Measurements from ENCODE around the gene PCDH9.

Gene PCDH9

DNA sequence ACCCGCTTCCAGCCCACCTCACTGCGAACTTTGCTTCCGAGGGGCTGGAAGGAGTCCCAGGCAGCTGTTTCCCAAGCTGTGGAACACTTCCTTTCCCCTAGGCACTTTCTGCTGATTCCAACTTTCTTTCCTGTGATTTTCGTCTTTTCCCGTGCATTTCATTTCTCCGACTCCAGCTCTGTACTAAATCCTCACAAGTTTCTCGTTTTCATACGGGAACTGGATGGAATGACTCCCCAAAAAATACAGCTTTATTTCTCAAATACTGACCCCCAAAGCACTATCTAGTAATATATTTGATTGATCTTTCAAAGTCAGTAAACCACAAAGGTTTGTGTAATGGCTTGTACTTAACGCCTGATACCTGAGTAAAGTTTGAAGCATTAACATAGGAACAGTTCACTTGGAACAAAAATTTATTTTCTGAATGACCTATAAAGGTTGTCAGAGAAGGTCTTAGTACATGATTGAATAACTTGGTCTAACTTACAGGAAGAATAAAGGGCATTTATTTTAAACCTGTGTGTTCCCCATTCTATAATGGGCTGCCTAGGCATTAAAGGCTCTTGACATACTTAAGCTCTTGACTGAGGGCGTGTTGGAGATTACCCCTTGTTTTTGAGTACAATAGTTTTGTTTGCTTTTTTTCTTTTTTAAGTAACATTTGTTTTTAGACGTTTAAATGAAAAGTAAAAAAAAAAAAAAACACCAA is 1.3 kb upstream of the PCDH9 start:
- Histone ChIP-seq H3K4me1 (ENCODE audit: control insufficient read depth, insufficient read depth, low read length) (peaks cover 8% of the 10 kb centered on the region), H3K27ac (ENCODE audit: low read depth, low read length) (peak overlapping the region; percentile 89), H3K9ac (ENCODE audit: low read length) (peak overlapping the region; percentile 42), H3K27me3 (ENCODE audit: control insufficient read depth, insufficient read depth, low read length) (no peaks in the 10 kb centered on the region), H3K36me3 (ENCODE audit: control insufficient read depth, insufficient read depth, low read length) (no peaks in the 10 kb centered on the region), H3K4me3 (ENCODE audit: low read length) (peak overlapping the region; percentile 97)

DNA sequence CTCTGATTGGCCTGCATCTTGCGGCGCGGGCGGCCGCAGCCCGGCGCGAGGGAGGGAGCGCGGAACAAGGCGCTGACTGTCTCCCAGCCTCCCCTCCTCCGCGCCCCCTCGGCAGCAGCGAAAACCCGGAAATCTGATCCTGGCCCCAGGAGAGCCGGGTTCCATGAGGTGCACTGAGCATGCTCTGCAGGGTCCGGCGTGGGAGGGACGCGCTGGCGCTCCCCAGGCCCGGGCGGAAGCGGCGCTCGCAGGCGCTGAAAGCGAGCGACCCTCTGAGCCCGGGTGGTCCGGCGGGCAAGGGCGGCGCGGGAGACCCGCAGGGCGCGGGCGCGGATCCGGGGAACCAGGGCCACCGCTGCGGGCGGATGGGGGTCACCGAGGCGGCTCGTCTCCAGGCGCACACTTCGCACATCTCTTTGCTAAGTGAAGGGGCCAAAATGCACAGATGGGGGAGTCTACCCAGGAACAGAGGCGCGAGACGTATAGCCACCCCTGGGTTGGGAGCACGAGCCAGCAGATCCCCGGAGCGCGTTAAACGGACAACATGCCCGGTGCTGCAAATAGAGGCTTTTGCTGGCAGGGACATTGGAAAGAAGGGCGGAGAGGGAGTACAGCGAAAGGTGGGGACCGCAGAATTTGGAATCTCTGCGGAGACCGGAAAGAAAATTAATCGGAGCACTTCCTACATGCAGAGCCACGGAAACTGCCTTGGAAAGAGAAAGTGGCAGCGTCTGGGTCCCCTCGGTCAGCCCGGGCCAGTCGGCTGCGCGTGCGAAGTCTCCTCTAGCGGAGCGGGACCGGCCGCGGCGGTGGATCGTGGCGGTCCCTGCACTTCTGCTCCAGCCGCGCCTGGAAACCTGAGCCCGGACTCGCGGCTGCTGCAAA is 510 bp upstream of the PCDH9 start:
- H3K36me3 ChIP-seq (ENCODE audit: control insufficient read depth, insufficient read depth, low read length): no peaks in the 10 kb centered on the region
- H3K4me1 ChIP-seq (ENCODE audit: control insufficient read depth, insufficient read depth, low read length): peaks cover 8% of the 10 kb centered on the region
- peak overlapping the region; percentile 89 for H3K27ac ChIP-seq (ENCODE audit: low read depth, low read length)
- H3K4me3 ChIP-seq (ENCODE audit: low read length): peak overlapping the region; percentile 97
- H3K9ac ChIP-seq (ENCODE audit: low read length): peak overlapping the region; percentile 42
- H3K27me3 ChIP-seq (ENCODE audit: control insufficient read depth, insufficient read depth, low read length): no peaks in the 10 kb centered on the region

DNA sequence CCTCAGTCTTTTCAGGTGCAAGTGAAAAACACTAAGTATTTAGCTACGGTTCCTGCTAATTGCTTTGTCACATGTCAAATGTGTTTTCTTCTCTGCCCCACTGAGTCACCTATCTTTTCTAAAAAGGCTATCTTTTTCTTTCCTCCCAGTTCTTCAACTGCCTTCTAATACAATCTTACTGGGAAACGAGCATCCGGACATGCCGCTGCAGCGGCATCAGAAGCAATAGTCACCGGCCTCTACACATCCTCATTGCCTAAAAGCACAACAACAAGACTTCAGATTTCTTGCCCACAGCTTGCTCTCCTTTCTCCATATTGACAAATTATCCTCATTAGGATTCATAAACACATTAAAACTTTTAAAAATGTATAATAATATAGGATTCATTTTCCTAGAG is 1.2 kb downstream of the PCDH9 start:
- Histone ChIP-seq H3K36me3 (ENCODE audit: control insufficient read depth, insufficient read depth, low read length) (no peaks in the 10 kb centered on the region), H3K27ac (ENCODE audit: low read depth, low read length) (no peak overlapping the region), H3K9ac (ENCODE audit: low read length) (no peak overlapping the region), H3K4me1 (ENCODE audit: control insufficient read depth, insufficient read depth, low read length) (peaks cover 8% of the 10 kb centered on the region), H3K27me3 (ENCODE audit: control insufficient read depth, insufficient read depth, low read length) (no peaks in the 10 kb centered on the region), H3K4me3 (ENCODE audit: low read length) (peak overlapping the region; percentile 97)

DNA sequence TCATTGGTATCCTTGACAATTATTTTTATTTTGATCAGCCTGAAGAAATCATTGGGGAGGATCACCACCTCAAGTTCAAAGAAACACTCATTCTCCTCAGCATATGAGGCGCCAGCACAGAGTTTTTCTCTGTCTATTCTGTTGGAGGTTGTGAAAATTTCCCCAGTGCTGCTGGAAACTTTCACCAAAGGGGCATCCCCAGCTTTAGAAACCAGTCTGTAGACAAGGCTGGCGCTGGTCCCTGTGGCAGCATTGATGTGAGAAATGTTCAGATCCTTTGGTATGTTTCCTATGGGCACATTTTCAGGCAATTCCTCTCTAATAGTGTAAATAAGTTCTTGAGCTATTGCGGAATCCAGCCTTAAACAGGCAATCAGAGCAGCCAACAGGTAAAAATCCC is 2.1 kb downstream of the PCDH9 start:
- Histone ChIP-seq H3K4me1 (ENCODE audit: control insufficient read depth, insufficient read depth, low read length) (peaks cover 8% of the 10 kb centered on the region), H3K36me3 (ENCODE audit: control insufficient read depth, insufficient read depth, low read length) (no peaks in the 10 kb centered on the region), H3K9ac (ENCODE audit: low read length) (no peak overlapping the region), H3K27me3 (ENCODE audit: control insufficient read depth, insufficient read depth, low read length) (no peaks in the 10 kb centered on the region), H3K4me3 (ENCODE audit: low read length) (peak overlapping the region; percentile 25), H3K27ac (ENCODE audit: low read depth, low read length) (no peak overlapping the region)

DNA sequence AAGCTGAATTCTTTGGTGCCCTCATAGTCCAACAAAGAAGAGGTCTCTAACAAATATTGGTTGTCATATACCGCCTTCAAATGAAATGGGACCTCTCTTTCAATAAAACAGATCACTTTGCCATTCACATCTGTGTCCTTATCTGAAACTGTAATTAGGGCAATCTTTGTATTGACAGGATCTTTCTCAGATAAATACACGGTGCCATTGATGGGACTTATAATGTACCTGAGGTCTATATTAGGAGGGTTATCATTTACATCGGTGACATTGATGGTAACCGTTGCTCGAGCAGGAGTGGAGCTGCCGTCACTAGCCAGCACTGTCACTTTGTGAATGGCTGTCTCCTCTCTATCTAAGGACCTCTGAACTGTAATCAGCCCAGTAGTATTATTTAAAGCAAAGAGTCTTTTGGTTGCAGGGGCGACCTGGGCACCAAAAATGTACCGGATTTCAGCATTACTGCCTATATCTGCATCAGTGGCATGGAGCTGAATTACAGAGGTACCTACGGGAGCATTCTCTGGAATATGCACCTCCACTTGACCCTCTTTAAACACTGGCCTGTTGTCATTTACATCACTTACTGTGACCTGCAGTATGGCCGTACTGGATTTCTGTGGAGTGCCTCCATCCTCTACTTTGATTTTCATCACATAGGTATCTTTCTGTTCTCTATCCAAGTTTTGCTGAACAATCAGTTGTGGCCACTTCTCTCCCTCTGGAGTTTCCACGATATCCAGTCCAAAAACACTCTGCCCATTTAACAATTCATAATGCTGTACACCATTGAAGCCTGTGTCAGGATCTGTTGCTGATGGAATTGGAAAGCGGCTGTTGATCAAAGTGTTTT is 2.8 kb downstream of the PCDH9 start:
- no peak overlapping the region for H3K27ac ChIP-seq (ENCODE audit: low read depth, low read length)
- no peaks in the 10 kb centered on the region for H3K27me3 ChIP-seq (ENCODE audit: control insufficient read depth, insufficient read depth, low read length)
- no peak overlapping the region for H3K9ac ChIP-seq (ENCODE audit: low read length)
- H3K36me3 ChIP-seq (ENCODE audit: control insufficient read depth, insufficient read depth, low read length): no peaks in the 10 kb centered on the region
- H3K4me3 ChIP-seq (ENCODE audit: low read length): no peak overlapping the region
- H3K4me1 ChIP-seq (ENCODE audit: control insufficient read depth, insufficient read depth, low read length): peaks cover 8% of the 10 kb centered on the region

DNA sequence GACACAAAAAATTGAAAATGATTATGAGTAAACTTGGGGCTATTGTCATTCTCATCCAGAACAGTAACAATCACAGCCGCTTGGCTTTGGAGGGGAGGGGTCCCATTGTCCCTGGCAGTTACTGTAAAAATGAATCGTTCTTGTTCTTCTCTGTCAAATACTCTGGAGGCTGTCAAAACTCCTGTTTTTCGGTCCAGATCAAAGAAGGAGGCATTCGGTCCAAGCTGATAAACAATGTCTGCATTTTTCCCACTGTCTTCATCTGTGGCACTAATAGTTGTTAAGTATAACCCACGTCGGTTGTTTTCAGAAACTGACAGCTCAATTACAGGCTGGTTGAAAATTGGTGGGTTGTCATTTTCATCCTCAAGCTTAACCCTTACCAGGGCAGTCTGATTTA is 3.4 kb downstream of the PCDH9 start:
- no peak overlapping the region for H3K27ac ChIP-seq (ENCODE audit: low read depth, low read length)
- no peaks in the 10 kb centered on the region for H3K27me3 ChIP-seq (ENCODE audit: control insufficient read depth, insufficient read depth, low read length)
- no peaks in the 10 kb centered on the region for H3K36me3 ChIP-seq (ENCODE audit: control insufficient read depth, insufficient read depth, low read length)
- no peak overlapping the region for H3K9ac ChIP-seq (ENCODE audit: low read length)
- peaks cover 7% of the 10 kb centered on the region for H3K4me1 ChIP-seq (ENCODE audit: control insufficient read depth, insufficient read depth, low read length)
- no peak overlapping the region for H3K4me3 ChIP-seq (ENCODE audit: low read length)

DNA sequence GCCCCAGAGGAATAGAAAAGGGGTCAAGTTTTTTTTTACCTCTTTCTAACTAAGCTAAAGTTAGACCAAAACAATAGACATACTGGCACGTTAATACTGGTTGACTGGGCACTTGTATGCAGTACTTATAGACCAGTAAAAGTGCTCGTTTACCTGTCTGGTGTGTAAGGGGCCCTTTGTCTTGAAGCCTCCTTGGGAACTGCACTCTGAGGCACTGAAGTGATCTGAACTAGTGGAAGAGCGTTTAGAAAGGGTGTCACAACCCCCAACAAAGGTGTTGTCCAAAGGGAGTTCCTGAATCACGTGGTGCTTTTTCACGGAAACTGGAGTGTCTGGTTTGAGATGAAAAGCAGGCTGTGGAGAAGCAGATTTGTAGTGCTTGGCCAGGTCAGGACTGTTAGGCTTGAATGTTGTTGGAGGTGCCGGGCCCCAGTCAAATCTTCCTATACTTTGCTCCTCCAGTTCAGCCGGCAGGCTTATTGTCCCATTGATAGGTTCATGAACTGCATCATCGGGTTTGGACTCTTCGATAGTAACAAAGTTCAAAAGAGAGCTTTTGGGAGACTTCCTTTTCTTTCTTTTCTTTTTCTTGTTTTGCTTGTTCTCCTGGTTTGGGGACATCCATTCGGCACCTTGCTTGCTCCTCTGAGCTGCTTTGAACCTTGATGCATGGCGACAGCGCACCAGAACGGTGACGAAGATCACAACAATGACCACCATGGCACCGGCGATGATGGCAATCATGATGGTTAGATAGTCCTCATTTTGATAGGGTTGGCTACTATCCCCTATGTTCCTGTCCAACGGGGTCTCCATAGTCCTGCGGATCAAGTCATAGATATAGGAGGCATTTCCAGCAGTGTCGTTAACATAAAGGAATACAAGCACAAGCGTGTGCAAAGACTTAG is 4.6 kb downstream of the PCDH9 start:
- Histone ChIP-seq H3K27ac (ENCODE audit: low read depth, low read length) (no peak overlapping the region), H3K4me1 (ENCODE audit: control insufficient read depth, insufficient read depth, low read length) (peaks cover 3% of the 10 kb centered on the region), H3K9ac (ENCODE audit: low read length) (no peak overlapping the region), H3K27me3 (ENCODE audit: control insufficient read depth, insufficient read depth, low read length) (no peaks in the 10 kb centered on the region), H3K36me3 (ENCODE audit: control insufficient read depth, insufficient read depth, low read length) (no peaks in the 10 kb centered on the region), H3K4me3 (ENCODE audit: low read length) (no peak overlapping the region)

DNA sequence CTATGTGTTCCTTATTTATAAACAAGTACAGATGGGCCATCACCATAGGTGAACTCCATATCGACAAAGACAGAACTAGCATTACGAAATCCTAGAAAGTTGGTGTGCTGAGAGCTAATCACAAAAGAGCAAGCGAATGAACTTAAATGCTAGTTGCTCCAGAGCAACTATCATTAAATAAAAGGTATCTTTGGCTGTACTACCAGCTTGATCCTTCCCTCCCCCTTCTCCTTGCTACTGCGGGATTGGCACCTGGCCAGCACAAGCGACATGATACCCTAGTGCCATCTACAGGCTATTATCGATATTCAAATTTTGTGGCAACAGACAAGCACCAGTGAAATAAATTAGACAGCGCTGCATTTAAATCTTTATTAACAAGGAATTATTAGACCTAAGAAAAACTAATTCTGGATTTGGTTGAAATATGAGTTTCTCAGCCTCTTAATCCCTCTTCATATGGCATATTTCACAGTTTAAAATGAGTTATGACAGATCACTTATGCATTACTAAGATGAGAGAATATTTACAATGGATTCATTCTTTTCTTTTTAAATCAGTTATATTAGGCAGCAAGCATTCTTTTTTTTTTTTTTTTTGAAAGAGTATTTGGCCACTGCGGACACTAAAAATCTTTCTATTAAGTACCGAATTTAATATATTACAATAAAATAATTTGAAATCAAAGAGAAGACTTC is 5.8 kb downstream of the PCDH9 start:
- no peaks in the 10 kb centered on the region for H3K36me3 ChIP-seq (ENCODE audit: control insufficient read depth, insufficient read depth, low read length)
- H3K9ac ChIP-seq (ENCODE audit: low read length): no peak overlapping the region
- H3K4me3 ChIP-seq (ENCODE audit: low read length): peak overlapping the region; percentile 27
- H3K4me1 ChIP-seq (ENCODE audit: control insufficient read depth, insufficient read depth, low read length): peaks cover 1% of the 10 kb centered on the region
- H3K27me3 ChIP-seq (ENCODE audit: control insufficient read depth, insufficient read depth, low read length): no peaks in the 10 kb centered on the region
- no peak overlapping the region for H3K27ac ChIP-seq (ENCODE audit: low read depth, low read length)

DNA sequence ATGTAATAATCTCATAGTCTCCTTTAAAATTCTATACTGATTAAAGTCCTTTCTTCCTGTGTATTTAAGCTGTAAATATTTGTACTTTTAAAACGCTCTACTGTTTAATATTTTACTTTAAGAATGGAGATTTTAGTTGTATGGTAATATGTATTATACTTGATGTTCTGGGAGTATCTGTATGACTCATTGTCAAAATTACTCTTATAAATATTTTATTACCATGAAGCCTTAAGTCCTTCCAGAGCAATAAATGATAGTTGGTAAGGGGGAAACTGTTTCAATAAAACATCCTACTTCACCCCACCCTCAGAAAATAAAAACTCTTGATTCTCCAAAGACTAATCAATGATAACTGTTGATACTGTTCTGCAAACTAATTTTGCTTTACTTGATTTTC is 6.4 kb downstream of the PCDH9 start:
- H3K27ac ChIP-seq (ENCODE audit: low read depth, low read length): no peak overlapping the region
- H3K4me1 ChIP-seq (ENCODE audit: control insufficient read depth, insufficient read depth, low read length): no peaks in the 10 kb centered on the region
- H3K9ac ChIP-seq (ENCODE audit: low read length): no peak overlapping the region
- H3K36me3 ChIP-seq (ENCODE audit: control insufficient read depth, insufficient read depth, low read length): no peaks in the 10 kb centered on the region
- peak overlapping the region; percentile 27 for H3K4me3 ChIP-seq (ENCODE audit: low read length)
- no peaks in the 10 kb centered on the region for H3K27me3 ChIP-seq (ENCODE audit: control insufficient read depth, insufficient read depth, low read length)

DNA sequence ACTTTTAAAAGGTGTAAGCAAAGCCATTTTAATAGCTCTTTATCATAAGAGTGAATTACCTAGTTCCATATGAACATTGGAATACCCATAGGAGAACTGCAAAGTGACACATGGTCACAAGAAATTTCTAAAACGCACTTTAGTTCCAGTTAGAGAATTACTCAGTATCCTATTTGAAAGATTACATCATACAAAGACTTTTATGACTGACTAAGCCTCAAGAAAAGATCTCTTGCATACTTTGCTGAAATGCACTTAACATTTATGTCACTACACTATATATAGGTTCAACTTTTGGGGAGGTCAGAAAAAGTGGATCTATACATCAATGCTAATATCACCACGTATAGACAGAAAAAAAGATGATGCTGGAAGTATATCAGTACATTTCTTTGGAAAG is 7.1 kb downstream of the PCDH9 start:
- Histone ChIP-seq H3K4me3 (ENCODE audit: low read length) (no peak overlapping the region), H3K27me3 (ENCODE audit: control insufficient read depth, insufficient read depth, low read length) (no peaks in the 10 kb centered on the region), H3K27ac (ENCODE audit: low read depth, low read length) (no peak overlapping the region), H3K36me3 (ENCODE audit: control insufficient read depth, insufficient read depth, low read length) (no peaks in the 10 kb centered on the region), H3K4me1 (ENCODE audit: control insufficient read depth, insufficient read depth, low read length) (no peaks in the 10 kb centered on the region), H3K9ac (ENCODE audit: low read length) (no peak overlapping the region)

DNA sequence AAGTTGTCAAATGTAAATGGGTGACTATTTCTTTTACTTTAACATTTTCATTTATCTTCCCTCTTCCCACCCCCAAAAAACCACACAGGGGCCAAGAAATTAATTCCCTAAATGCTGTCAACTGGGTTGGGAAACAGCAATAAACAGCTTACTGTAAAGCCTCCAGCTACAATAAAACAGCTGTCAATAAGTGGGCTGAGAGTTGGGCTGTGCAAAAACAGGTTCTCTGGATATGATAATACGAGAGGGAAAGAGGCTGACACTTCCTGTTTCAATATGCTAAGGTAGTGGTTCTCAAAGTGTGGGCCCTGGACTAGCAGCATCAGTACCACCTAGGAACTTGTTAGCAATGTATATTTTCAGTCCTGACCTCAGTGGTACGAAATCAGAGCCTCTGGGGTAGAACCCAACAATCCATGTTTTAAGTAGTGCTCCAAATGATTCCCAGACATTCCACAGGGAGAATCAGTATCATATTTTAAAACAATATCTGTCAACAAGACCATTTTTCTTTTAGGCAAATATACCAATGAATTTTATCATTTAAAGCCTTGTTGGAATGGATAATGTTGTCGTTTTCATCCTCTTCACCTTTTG is 8.4 kb downstream of the PCDH9 start:
- no peak overlapping the region for H3K27ac ChIP-seq (ENCODE audit: low read depth, low read length)
- no peak overlapping the region for H3K4me3 ChIP-seq (ENCODE audit: low read length)
- no peaks in the 10 kb centered on the region for H3K36me3 ChIP-seq (ENCODE audit: control insufficient read depth, insufficient read depth, low read length)
- H3K4me1 ChIP-seq (ENCODE audit: control insufficient read depth, insufficient read depth, low read length): no peaks in the 10 kb centered on the region
- no peak overlapping the region for H3K9ac ChIP-seq (ENCODE audit: low read length)
- H3K27me3 ChIP-seq (ENCODE audit: control insufficient read depth, insufficient read depth, low read length): no peaks in the 10 kb centered on the region
